ENCODE data around the gene LRRC61.
"Not testable (repeated sequence)": the region's sequence is repeated elsewhere in the genome, so short reads cannot be mapped to it uniquely, and the experiment has no call there.

Gene LRRC61

DNA sequence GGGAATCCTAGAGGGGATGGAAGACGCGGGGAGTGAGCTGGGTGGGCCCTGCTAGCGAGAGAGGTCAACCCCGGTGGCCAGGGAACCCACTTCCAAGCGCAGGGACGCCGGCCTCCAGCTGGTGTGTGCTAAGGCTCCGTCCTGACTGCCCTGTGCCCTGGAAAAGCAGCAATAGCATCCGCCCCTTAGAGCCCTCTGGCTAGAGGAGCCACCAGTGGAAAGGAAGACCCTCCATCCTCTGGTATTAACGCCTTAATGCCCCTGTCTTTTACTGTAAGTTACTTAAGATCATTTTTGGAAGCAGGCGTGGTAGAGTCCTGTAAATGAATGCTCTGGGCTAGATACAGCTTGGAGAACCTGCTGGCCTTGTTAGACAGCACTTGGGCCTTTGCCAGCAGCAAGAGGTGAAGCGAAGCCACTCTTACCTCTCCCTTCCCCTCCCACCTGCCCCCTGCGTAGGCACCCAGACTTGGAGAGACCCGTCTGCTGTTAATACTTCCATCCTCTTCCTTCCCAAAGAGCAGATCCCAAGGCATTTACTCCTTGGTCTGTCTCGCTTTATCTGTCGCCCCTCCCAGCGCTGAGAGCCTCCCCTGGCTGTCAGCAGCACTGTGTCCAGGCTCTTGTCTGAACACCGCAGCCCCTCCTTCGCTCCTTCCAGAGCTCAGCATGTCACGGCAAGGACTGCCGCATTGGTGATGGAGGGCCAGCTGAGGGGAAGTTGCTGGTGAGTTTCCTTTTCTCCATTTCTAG is 50.1 kb downstream of the LRRC61 start:
- peak; percentile 95 for DNase-seq

DNA sequence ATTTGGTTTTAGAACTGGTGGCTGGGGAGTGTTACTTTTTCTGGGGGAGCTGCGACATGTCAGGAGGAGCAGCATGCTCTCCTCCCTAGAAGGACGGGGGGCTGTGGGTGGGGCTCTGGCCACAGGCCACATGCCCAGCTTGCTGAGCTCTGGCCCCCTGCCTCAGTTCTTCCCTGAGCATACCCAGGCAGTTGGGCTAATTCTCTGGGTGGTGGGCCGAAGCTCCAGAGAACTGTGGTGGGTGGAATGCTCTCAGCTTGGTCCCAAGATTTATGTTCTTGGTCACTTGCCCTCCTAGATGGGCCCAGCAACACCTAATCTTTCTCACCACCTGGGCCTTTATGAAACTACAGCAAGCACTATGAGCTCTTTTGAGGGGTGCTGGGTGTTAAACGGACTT is 50.9 kb downstream of the LRRC61 start:
- DNase-seq, result peak; percentile 26

DNA sequence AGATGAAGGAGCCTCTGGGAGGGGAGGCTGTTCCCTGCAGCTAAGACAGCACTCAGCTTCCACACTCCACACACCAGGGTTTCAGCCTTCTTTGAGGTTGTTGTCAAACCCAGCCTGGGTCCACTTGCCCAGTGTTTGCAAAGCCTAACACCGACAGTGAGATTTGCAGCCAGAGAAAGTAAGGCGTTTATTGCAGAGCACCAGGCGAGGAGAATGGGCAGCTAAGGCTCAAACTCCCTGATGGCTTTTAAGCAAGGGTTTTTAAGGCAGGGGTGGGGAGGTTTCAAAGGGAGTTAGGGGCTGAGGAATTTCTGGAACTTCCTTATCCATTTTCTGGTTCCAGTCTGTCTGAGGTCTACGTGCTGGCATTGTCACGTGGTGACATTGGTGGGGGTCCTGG is 51.3 kb downstream of the LRRC61 start:
- DNase-seq, result peak; percentile 44

DNA sequence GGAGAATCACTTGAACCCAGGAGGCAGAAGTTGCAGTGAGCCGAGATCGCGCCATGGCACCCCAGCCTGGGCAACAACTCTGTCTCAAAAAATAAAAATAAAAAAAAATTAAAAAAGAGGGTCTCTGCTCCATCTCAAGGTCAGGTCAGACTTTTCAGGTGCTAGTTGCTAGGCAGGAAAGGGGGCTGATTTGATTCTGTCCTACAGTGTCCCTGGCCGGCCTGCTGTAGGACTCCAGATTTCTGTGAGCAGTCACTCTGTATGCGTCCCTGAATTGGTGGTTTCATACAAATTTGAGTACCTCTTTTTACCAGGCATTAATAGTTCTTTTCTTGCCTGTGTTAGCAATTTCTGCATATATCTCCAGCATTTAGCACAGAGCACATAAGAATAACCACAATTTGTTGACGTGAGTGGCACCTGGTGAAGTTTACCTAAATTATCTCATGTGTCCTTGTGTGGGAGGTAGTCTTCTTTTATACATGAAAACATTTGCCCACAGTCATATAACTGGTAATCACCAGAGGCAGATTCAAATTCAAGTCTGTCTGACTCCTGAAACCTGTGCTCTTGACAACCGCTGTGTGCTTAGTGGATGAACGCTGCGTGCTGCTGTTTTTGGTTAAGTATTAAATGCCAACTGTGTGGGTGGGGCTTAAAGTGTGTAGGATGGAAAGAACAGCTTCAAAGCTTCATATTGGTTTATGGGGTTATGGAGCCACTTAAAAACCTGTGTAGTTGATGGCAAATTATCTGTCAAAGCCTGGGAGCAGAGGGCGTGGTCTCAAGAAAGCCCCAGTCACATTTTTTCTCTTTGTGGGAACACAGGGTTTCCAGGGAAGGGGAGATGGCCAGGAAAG is 52.7 kb downstream of the LRRC61 start:
- peak; percentile 90 for DNase-seq

DNA sequence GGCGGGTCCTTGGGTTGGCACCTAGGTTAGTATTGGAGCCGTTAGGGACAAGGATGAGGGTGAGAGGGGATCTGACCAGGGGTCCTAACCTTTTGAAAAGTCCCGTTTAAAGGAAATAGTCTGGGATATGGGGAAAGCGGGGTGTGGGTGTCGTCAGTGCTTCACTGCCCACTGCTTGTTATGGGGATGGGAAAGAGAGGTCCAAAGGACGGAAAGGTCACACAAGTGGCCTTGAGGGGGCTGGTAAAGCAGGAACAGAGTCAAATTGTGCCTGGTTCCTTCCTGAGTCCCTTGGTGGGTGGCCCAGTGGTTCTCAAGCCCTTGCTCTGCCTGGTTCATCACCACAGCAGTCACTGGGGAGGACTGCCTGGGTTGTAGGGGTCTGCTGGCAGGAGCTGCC is 53.4 kb downstream of the LRRC61 start:
- no peak for DNase-seq

DNA sequence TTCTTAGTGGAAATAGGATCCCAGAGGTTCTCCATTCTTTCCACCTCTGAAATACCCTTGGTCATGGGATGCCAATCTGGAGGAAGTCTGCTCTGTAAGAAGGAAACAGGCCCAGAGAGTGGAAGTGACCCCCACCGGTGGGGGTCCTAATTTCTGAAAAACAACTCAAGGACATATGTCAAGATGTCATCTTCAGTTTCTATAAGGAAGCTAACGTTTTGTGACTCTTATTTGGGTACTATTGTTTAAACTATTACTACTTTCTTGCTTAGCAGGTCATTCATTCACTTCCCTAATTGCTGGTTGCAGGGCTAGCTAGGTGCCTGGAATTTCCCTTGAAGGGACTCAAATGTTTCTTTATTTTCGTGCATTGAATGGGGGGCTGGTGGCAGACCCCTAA is 54.0 kb downstream of the LRRC61 start:
- no peak for DNase-seq

DNA sequence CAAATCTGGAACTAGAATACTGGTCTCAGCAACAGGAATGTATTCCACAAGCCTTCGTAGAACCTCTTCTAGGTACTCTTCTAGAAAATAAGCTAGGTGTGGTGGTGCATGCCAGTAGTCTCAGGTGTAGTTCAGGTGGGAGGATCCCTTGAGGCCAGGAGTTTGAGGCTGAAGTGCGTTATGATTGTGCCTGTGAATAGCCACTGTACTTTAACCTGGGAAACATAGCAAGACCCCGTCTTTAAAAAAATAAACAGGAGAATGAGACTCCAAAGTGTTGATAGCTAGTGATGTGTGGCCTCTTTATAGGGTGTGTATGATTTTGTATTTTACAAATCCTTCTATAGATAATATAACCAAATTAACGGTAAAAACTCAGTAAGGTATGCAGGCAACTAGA is 54.5 kb downstream of the LRRC61 start:
- peak; percentile 60 for DNase-seq

DNA sequence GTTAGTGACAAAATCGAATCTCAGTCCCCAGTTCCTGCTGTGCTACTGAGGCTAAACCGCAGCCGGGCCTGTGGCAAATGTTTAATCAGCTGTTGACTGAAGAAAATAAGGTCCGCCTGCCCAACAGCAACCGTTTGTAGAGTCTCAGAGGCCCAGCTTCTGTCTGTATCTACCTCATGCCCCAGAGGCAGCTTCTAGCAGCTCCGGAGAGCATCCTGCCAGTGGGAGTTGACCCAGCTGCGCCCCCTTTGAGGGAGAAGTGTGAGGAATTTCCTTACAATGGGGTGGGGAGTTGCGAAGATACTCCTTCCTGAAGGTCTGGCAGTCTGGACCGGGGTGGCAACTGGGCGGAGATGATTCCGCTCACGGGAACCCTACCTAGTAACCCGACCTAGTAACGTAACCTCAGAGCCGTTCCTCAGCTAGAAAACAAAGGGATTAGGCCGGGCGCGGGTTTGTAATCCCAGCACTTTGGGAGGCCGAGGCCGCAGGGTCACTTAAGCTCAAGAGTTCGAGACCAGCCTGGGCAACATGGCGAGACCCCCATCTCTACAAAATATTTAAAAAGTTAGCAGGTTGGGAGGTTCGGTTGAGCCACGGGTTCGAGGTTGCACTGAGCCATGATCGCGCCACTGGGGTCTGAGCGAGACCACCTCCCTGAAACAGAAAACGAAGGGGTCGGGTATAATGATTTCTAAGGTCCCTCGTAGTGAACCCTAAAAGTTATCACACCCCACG is 55.1 kb downstream of the LRRC61 start:
- DNase-seq, result peak; percentile 92

DNA sequence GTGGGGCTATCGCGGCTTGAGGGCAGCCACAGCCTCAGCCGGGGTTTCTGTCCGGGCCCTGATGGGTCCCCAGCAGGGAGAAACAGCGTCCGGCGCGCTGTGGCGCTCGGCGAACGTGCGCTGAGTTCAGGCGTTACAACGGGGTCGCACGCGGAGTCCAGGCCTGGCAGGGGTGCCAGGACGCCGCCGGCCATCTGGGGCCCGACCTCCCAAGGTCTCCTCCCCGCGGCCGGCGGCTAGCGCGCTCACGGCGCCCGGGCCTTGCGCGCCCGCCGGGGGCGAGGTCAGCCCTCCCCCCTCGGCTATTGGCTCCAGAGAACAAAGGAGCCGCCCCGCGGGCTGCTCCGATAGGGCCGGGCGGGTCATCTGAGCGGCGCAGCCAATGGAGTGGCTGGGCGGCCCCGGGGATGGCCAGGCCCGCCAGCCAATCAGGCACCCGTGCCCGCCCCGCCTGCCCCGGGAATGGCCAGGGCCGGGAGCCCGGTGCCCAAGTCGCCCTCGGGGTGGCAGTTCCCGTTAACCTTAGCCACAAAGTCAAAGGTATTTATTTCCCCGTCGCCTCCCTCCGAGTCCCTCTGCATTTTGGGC is 55.8 kb downstream of the LRRC61 start, which contains the start of gene ZNF775:
Gene ZNF775 (plus strand): TSS at position 478 of the 588 bp plus-strand sequence. CDS start 9,141 bp downstream, outside the sequence.
- peak; percentile 98 for DNase-seq

DNA sequence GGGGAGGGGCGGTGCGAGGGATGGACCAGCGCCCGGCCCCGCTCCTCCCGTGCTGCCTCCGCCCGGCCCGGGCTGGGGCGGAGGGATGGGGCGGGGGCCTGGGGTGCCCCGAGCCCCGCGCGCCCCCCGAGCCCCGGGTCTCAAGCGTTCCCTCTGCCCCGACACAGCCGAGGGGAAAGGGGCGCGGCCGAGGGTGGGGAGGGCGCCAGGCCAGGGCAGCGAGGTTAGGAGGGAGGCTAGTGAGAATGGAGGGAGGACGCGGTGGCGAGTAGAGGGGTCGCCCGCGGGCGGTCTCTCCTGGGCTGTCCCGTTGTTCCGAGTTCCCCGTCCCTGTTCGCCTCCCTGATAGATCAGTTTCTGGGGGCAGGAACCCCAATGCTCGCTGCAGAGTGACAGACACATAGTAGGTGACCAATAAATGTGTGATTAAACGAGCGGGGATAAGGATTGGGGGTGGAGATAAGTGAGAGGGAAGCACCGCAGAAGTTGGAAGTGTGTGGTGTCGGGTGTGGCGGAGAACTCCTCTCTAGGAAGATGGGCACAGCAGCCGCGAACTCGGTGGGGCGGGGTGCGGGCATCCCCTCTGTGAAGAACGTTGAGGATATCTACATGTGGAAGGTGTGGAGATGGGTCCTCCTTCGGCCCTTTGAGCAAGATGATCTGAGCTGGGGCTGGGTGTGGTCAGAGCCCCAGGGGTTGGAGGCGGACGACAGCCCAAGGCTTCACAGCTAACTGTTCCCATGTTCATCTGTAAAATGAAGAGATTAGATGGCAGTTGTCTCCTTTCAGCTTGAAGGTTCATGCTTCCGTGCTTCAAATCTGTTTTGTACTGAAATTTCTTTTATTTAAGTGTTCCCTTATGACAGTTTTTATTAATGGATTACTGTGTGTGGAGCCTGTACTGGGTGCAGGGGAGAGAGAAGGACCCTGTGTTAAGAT is 56.6 kb downstream of the LRRC61 start:
- peak; percentile 64 for DNase-seq

DNA sequence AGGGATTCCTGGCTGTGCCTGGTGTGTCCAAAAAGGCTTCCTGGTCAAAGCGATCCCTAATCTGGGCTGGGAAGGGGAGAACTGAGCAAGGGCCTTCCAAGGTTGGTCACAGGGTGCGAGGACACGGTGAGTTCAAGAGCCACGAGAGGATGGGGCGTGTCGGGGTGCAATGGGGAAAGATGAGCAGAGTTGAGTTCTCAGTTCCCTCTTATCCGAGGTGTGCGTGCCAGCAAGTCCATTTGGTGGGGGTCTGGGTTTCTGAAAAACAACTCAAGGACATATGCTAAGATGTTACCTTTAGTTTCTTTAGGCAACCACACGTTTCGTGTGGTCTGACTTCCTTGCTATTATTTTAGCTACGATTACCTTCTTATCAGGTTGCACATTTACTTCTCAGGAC is 57.3 kb downstream of the LRRC61 start:
- peak; percentile 85 for DNase-seq

DNA sequence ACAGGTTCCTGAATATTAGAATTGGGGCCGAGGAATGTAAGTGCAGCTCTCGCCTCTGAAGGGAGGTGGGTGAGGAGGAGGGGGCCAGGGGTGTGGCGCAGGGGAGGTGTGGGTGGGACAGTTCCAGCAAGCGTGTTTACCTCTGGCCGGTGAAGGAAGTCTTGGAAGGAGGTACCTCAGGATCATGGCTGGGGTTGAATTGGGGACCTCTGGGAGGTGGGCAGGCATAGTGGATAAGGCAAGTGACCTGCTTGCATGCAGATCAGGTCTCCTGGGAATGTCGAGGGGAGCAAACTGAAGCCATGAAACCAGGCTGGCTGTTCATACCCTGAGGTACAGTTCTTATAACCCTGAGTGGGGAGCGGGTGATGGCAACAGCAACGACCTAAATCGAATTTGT is 57.9 kb downstream of the LRRC61 start:
- DNase-seq, result no peak

DNA sequence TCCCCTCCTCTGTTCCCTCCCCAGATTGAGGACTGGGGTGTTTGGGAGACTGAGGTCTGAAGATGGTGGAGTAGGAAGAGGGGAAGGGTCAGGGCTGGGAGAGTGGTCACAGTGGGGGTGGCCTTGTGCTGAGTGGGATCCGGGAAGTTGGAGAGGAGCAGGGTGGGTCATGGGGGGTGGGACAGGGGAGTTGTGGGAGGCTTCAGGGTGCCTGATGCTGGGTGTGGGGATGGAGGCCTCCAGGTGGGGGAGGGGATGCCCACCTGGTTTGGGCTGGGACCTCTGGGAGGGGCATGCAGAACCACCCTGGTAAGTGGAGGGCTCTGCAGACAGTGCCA is 58.6 kb downstream of the LRRC61 start:
- DNase-seq, result no peak

DNA sequence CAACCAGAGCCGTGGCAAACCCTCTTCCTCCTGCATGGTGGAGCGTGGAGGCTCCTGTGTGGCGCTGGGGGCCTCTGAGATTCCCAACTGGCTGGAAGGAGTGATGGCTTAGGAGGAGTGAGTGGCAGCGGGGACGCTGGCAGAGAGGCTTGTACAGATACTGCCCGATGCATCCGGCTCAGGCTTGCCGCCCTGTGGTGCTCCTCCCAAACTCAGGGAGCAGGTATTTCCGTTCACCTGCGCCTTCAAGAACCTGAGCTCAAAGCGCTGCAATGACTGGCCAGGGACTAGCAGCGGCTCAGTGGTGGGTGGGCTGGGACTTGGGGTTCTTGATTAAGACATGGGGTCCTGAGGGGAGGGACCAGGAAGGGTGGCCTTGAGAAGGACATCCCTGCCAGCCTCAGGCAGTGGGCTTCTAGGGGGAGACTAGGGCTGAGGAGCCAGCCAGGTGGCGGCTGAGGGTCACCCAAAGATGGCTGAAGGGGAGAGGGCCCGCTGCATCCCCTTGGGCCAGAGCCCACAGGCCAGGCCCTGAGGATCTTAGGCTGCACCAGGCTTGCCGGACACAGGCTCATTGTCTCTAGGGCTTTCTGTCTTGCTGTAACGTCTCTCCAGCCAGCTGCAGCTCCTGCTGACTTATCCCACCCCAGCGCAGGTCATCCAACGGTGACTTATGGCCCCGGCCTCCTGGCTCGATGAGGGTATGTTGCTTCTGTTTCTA is 59.1 kb downstream of the LRRC61 start:
- DNase-seq, result no peak

DNA sequence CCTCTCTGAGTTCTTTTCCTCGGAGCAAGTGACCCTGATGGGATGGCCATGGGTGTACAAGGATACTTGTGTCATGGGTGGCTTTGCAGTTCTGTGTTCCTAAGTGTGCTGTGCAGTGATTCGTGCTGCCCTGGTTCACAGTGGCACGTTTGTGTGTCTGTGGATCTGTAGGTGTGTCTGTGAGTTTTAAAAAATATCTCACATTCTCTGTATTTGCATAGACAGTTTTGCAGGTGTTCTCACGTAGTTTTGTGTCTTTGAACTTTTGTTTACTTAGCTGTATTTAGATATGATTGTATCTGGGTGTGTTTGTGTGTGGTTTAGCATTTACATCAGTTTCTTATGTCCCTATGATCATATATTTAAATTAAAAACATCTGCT is 59.7 kb downstream of the LRRC61 start:
- DNase-seq, result no peak

DNA sequence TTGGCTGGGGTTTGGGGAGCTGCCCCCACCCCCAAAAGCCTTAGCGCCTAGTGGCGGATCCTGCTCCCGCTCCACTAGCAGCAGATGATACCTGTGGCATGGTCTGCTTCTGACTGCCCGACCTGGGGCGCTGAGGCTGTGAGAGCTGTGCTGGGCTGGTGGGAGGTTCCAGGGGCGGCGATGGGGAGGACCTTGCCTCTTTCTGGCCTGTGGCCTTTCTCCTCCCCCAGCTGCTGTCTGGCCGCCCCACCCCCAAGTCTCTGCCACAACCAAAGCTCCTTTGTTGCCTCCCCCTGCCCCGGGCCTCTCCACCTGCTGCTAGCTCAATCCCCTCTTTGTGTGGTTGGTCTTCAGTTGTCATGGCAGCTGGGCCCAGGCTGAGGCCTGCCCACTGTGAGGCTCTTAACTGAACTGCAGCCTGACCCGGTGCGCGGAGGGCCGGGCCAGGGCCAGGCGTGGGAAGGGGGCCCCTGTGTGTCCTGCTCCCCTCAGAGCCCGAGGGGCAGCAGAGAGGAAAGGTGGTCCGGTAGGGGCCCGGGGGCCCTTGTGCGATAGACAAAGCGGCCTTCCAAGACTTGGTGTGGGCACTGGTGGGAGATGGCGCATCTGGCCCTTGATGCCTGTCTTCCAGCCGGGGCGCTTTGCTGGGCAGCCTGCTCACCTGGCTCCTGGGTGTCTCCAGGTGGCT is 60.7 kb downstream of the LRRC61 start:
- DNase-seq, result no peak

DNA sequence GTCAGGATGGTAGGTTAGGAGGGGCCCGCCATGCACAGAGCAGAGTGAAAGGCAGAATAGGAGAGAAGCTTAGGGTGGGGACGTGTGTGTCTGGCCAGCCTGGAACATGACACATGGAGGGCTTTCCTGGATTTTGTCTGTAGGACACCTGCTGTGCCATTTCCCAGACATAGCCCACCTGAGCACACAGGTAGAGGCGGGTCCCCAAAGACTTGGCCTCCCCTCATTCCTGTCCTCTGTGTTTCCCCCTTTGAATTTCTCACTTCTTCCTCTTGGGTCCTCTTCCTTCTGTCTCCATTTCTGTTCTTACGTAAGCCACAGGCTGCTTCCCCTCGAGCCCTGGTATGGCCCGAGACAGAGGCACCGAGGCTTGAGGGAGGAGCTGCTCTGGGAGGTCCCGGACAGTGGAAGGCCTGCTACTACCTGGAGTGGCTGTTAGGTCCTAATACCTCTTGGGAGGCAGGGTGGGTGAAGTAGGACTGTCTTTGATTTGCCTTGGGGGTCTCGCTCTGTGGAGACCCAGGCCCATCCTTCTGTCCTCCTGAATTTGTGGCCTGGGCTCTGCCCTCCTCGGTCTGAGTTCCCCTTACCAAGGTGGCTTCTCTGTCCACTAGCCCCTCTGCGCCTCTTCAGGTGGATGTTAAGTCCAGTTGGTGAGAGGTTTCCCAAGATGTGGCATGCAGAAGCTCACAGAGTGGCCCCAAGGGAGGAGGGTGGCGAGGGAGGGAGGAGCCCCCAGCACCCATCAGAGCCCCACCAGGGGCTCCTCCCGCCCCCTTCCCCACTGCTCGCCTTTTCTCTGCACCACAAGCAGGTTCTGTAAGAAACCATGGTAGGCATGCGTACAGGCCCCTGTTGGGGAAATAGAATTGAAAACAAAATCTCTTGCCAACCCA is 61.5 kb downstream of the LRRC61 start:
- no peak for DNase-seq

DNA sequence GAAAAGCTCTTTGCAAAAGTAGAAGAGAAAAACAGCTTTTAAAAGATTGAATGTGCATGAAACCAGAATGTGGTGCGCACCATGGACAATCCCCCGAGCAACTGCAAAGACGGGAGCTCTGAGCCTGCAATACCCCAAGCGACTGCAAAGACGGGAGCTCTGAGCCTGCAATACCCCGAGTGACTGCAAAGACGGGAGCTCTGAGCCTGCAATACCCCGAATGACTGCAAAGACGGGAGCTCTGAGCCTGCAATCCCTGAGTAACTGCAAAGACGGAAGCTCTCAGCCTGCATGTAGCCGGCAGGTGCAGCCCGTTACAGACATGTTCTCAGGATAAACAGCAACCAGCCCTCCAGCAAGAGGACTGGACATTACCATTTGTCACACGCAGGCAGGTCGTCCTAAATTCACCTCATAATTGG is 62.2 kb downstream of the LRRC61 start:
- DNase-seq, result no peak

DNA sequence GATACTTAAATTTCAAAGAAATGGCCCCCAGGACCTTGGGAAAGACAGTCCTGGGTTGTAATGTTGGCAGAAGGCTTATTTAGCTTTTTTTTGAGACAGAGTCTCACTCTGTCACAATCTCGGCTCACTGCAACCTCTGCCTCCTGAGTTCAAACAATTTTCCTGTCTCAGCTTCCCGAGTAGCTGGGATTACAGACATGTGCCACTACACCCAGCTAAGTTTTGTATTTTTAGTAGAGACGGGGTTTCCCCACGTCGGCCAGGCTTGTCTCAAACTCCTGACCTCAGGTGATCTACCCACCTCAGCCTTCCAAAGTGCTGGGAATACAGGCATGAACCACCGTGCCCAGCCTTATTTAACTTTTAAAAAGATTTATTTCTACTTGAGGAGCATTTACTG is 62.7 kb downstream of the LRRC61 start:
- DNase-seq, result not testable (repeated sequence)
